Measurements from ENCODE around the gene ITGBL1.

ITGBL1 gene

DNA sequence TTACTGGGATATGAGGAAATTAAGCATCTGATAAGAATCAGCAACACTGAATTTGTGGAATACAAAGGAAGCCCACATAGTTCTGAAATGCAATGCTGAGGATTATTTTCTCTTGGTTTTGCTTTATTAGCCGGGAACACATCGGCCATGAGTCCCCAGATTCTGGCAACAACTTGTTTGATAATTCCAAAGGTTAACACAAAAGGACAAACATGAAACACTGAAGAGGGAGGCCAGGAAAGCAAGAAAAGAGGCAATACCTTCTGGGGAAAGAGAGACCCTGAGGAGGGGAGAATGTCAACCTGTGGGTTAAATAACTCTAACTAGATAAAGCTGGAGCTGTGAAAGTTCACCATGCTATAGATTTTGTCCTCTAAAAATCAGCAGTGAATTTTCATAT, 285.9 kb downstream of the ITGBL1 start:
- no peak overlapping the region for H3K27ac Mint-ChIP-seq
- TF ChIP-seq, protein P1, sequence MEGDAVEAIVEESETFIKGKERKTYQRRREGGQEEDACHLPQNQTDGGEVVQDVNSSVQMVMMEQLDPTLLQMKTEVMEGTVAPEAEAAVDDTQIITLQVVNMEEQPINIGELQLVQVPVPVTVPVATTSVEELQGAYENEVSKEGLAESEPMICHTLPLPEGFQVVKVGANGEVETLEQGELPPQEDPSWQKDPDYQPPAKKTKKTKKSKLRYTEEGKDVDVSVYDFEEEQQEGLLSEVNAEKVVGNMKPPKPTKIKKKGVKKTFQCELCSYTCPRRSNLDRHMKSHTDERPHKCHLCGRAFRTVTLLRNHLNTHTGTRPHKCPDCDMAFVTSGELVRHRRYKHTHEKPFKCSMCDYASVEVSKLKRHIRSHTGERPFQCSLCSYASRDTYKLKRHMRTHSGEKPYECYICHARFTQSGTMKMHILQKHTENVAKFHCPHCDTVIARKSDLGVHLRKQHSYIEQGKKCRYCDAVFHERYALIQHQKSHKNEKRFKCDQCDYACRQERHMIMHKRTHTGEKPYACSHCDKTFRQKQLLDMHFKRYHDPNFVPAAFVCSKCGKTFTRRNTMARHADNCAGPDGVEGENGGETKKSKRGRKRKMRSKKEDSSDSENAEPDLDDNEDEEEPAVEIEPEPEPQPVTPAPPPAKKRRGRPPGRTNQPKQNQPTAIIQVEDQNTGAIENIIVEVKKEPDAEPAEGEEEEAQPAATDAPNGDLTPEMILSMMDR (IDR thresholded peaks at IDR 0.05; ENCODE audit: unreplicated experiment in 3 of 3), result no peak
- H3K27me3 Mint-ChIP-seq (ENCODE audit: low read depth), result no peaks in the 10 kb centered on the region
- no peaks in the 10 kb centered on the region for H3K9me3 Mint-ChIP-seq
- no peak overlapping the region for H3K4me3 Mint-ChIP-seq
- no peaks in the 10 kb centered on the region for H3K36me3 Mint-ChIP-seq (ENCODE audit: low read depth)
- H3K4me1 Mint-ChIP-seq, result no peaks in the 10 kb centered on the region

DNA sequence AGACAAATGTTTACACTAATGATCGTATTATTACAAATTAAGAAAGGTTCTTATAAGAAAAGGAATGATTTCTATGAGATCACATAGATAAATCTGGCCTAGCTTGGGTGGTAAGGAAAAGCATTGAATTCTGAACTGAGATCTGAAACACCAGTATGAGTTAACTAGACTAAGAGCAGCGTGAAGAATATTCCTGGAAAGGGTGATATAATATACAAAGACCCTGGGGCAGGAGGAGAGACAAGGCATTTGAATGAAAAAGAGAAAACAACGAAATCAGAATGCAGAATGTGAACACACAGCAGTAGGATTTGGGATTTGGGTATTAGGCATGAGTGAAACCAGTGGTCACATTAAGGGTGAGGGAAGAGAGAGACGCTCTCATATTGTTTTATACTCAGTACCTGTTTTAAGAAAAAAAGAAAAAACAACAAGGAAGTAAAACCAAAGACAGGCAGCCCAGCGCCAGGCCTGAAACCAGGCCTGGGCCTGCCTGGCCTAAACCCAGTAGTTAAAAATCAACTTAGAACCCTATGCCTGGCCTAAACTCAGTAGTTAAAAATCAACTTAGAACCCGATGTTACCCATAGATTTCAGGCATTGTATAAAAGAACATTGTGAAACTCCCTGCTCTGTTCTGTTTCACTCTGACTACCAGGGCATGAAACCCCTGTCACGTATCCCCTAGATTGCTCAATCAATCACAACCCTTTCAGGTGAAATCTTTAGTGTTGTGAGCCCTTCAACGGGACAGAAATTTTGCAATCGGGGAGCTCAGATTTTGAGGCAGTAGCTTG, 287.1 kb downstream of the ITGBL1 start:
- H3K36me3 Mint-ChIP-seq (ENCODE audit: low read depth), result no peaks in the 10 kb centered on the region
- no peaks in the 10 kb centered on the region for H3K27me3 Mint-ChIP-seq (ENCODE audit: low read depth)
- H3K4me3 Mint-ChIP-seq, result no peak overlapping the region
- no peaks in the 10 kb centered on the region for H3K4me1 Mint-ChIP-seq
- TF ChIP-seq, protein P1 (IDR thresholded peaks at IDR 0.05; ENCODE audit: unreplicated experiment in 3 of 3), result no peak
- H3K27ac Mint-ChIP-seq, result peak overlapping the region in 2 of 3 experiments; percentile 44 to 85
- H3K9me3 Mint-ChIP-seq, result no peaks in the 10 kb centered on the region

DNA sequence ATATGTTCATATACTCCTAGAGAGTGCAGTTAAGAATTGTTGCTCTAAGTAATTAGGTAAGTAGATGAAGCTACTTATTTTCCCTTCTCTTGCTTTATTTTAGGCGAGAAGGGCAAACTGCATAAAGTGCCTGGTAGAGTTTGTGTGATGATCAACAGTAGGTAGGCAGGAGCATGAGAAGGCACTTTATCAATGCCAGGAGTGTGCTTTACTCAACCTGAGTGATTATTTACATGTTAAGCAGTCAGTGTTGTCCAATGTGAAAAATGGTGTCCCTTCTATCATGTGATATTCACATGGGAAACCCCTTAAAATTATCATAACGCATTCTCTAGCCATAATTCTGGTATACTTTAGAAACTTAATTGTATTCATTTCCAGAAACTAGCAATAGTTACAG, 294.0 kb downstream of the ITGBL1 start:
- no peaks in the 10 kb centered on the region for H3K27me3 Mint-ChIP-seq (ENCODE audit: low read depth)
- TF ChIP-seq, protein P1 (IDR thresholded peaks at IDR 0.05; ENCODE audit: unreplicated experiment in 3 of 3), result no peak
- no peaks in the 10 kb centered on the region for H3K36me3 Mint-ChIP-seq (ENCODE audit: low read depth)
- H3K27ac Mint-ChIP-seq, result no peak overlapping the region
- H3K9me3 Mint-ChIP-seq, result no peaks in the 10 kb centered on the region
- H3K4me3 Mint-ChIP-seq, result no peak overlapping the region
- H3K4me1 Mint-ChIP-seq, result peaks cover 16% of the 10 kb centered on the region

DNA sequence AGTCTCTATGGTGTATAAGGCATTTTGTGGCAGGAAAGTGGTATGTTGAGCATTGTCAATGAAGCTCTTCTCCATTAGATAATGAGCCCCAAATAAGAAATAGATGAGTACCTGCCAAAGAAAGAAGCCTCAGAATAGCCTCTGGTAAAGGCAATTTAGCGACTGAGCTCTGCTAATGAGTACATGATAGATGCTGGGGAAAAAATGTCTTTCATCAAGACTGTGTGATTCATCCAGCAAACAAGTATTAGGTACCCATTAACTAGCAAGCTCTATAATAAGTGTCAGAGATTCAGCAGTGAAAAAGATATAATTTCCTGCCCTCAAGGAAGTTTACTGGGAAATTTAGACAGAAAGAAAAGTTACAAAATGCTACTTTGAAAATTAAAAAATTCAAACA, 294.6 kb downstream of the ITGBL1 start:
- Mint-ChIP-seq H3K4me1 (peaks cover 21% of the 10 kb centered on the region), H3K27ac (no peak overlapping the region), H3K36me3 (ENCODE audit: low read depth) (no peaks in the 10 kb centered on the region), H3K9me3 (no peaks in the 10 kb centered on the region), H3K27me3 (ENCODE audit: low read depth) (no peaks in the 10 kb centered on the region), H3K4me3 (no peak overlapping the region)
- TF ChIP-seq, protein P1 (IDR thresholded peaks at IDR 0.05; ENCODE audit: unreplicated experiment in 3 of 3), result no peak

DNA sequence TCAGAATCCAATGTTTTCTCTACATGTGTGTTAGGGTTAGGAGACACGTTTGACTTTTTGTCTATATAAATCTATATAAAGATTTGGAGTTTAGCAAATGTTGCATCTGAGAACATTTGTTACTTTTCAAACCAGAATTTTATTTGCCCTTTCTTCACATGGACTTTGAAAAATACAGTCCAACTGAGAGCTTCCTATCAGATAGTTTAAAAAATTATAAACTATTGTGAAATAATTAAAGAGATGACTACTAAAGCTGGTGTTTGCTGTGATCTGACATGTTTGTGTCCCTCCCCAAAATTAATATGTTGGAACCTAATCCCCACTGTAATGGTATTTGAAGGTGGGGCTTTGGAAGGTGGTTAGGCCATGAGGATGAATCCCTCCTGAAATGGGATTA, 297.1 kb downstream of the ITGBL1 start:
- TF ChIP-seq, protein P1 (IDR thresholded peaks at IDR 0.05; ENCODE audit: unreplicated experiment in 3 of 3), result no peak
- H3K4me1 Mint-ChIP-seq, result peaks cover 21% of the 10 kb centered on the region
- no peaks in the 10 kb centered on the region for H3K9me3 Mint-ChIP-seq
- no peaks in the 10 kb centered on the region for H3K27me3 Mint-ChIP-seq (ENCODE audit: low read depth)
- peak overlapping the region in 1 of 3 experiments; percentile 83 for H3K27ac Mint-ChIP-seq
- H3K4me3 Mint-ChIP-seq, result no peak overlapping the region
- H3K36me3 Mint-ChIP-seq (ENCODE audit: low read depth), result no peaks in the 10 kb centered on the region

DNA sequence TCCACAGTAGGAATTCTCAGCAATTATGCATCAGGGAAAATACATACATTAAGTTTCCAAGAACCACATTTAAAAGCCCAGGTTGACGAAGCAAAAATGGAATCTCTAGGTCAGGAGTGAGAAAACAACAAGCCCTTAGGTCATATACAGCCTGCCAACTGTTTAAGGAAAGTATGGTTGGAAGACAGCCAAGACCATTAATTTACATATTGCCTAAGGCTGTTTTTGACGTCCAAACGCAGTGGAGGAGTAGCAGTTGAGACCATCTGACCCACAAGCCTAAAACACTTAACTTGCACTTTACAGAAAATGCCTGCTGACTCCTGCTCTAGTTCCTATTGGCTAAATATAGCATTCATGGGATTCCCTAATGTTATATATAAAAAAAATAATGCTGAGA, 299.0 kb downstream of the ITGBL1 start:
- no peaks in the 10 kb centered on the region for H3K27me3 Mint-ChIP-seq (ENCODE audit: low read depth)
- H3K9me3 Mint-ChIP-seq, result no peaks in the 10 kb centered on the region
- H3K4me3 Mint-ChIP-seq, result no peak overlapping the region
- TF ChIP-seq, protein P1 (IDR thresholded peaks at IDR 0.05; ENCODE audit: unreplicated experiment in 3 of 3), result no peak
- peak overlapping the region; percentile 76 to 83 (median 79) for H3K27ac Mint-ChIP-seq
- H3K36me3 Mint-ChIP-seq (ENCODE audit: low read depth), result no peaks in the 10 kb centered on the region
- peaks cover 21% of the 10 kb centered on the region for H3K4me1 Mint-ChIP-seq
